ENCODE results near the gene ERMARD. TPM values are rescaled to one million over a fixed set of nuclear protein-coding genes. Genes with fewer than 3 reads are reported as not detected.

ERMARD gene
- total and polyA plus RNA-seq, 2 donors (not counting 3 experiments of a cell fraction or from before 2014, with no cell fraction given): 23.8 to 36.4 TPM

- H3K79me2 ChIP-seq (ENCODE audit: control insufficient read depth, insufficient read depth, low read length): no peaks in the 10 kb centered on the region
- H3K4me3 ChIP-seq (replicated peaks in 1 of 3; ENCODE audit: insufficient read depth in 1 of 3, low read depth in 1 of 3, low read length in 3 of 3): no peak overlapping the region
- ChIA-PET CTCF (interaction anchor here (1.9 kb wide), 1 partner anchor 10 kb away, joined by 8 read pairs; no protein-coding TSS in a partner anchor), POLR2A (no interaction called here)
- no peak for TF ChIP-seq MYC (IDR thresholded peaks at IDR 0.05; ENCODE audit: low read depth, low read length)
- no peak for TF ChIP-seq POLR2A (IDR thresholded peaks at IDR 0.05; ENCODE audit: low read depth, low read length)
- no peak for TF ChIP-seq POLR2AphosphoS5 (IDR thresholded peaks at IDR 0.05; ENCODE audit: insufficient read depth, low read depth, low read length)
- TF ChIP-seq, protein P1, sequence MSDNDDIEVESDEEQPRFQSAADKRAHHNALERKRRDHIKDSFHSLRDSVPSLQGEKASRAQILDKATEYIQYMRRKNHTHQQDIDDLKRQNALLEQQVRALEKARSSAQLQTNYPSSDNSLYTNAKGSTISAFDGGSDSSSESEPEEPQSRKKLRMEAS (IDR thresholded peaks at IDR 0.05; ENCODE audit: insufficient read depth, insufficient read length): no peak
- TF ChIP-seq GATA2 (IDR thresholded peaks at IDR 0.05; ENCODE audit: insufficient read depth, insufficient read length, low read depth, low read length): no peak
- TF ChIP-seq, protein P2, sequence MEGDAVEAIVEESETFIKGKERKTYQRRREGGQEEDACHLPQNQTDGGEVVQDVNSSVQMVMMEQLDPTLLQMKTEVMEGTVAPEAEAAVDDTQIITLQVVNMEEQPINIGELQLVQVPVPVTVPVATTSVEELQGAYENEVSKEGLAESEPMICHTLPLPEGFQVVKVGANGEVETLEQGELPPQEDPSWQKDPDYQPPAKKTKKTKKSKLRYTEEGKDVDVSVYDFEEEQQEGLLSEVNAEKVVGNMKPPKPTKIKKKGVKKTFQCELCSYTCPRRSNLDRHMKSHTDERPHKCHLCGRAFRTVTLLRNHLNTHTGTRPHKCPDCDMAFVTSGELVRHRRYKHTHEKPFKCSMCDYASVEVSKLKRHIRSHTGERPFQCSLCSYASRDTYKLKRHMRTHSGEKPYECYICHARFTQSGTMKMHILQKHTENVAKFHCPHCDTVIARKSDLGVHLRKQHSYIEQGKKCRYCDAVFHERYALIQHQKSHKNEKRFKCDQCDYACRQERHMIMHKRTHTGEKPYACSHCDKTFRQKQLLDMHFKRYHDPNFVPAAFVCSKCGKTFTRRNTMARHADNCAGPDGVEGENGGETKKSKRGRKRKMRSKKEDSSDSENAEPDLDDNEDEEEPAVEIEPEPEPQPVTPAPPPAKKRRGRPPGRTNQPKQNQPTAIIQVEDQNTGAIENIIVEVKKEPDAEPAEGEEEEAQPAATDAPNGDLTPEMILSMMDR (IDR thresholded peaks at IDR 0.05; ENCODE audit: extremely low read depth in 1 of 2, insufficient read depth in 1 of 2, low read depth in 1 of 2, low read length in 2 of 2): no peak
- no peak for TF ChIP-seq EZH2 (IDR thresholded peaks at IDR 0.05; ENCODE audit: borderline replicate concordance, low read depth, low read length, severe bottlenecking)
- no peak for TF ChIP-seq FOS (IDR thresholded peaks at IDR 0.05; ENCODE audit: borderline replicate concordance, insufficient read depth, low read length)
- H3K27ac ChIP-seq (ENCODE audit: insufficient read depth, low read depth, low read length): no peak overlapping the region
- H4K20me1 ChIP-seq (replicated peaks; ENCODE audit: control insufficient read depth, extremely low read depth, insufficient read depth, low read length): no peaks in the 10 kb centered on the region
- dilution Hi-C loops (cut with MboI; ENCODE audit: extremely low pct_ligation_motif_present, low sequenced_read_pairs): no loop called here
- no peak for FAIRE-seq
- no peak overlapping the region for H3K4me2 ChIP-seq (ENCODE audit: insufficient read depth, low read length)
- peaks cover 0 to 5% of the 10 kb centered on the region in 2 experiments for H3K36me3 ChIP-seq (ENCODE audit: control insufficient read depth in 2 of 2, extremely low read depth in 1 of 2, insufficient read depth in 2 of 2, low read length in 2 of 2)
- H3K27me3 ChIP-seq (ENCODE audit: control insufficient read depth in 2 of 2, insufficient read depth in 2 of 2, low read length in 2 of 2): no peaks in the 10 kb centered on the region
- intact Hi-C loops (cut with micrococcal nuclease): no loop called here
- H3K4me1 ChIP-seq (ENCODE audit: control insufficient read depth, extremely low read depth, insufficient read depth, low read length): peaks cover 10% of the 10 kb centered on the region
- no peaks in the 10 kb centered on the region for H3K9me3 ChIP-seq (replicated peaks; ENCODE audit: control insufficient read depth, insufficient read depth, low read length)
- no peak for DNase-seq (ENCODE audit: low read depth, low spot score)
- no TSS peak for BruUV-seq (replicated peaks)
- no peak overlapping the region for H3K9ac ChIP-seq (replicated peaks; ENCODE audit: extremely low read depth, insufficient read depth, low read length)
- H2AFZ ChIP-seq (ENCODE audit: low read depth, low read length): no peak overlapping the region
- H3K9me1 ChIP-seq (replicated peaks; ENCODE audit: control insufficient read depth, extremely low read depth, insufficient read depth, low read length): no peaks in the 10 kb centered on the region
Measured at GRCh38 chr6:169779896-169780295, 28.5 kb downstream of the ERMARD start.

All from endothelial cell of umbilical vein (primary cell).